K562 (cell line): Measurements from ENCODE around the gene CDKN1B. TPM values are rescaled to one million over a fixed set of nuclear protein-coding genes. Genes with fewer than 3 reads are reported as not detected.

ENCODE experiments used
- ATAC-seq: fragments of 200-7000 bp; cut with Tn5 transposase; 3 replicates; pipeline ENCODE4 v1.9.1; 2020; ENCODE audit warnings: moderate library complexity
- BruUV-seq: library from RNA; stranded (reverse); fragments of 400-500 nt; replicated peaks from 2 replicates; lab custom pipeline; 2021; lab: Mats Ljungman, UMichigan
- CTCF ChIA-PET: fragments of 300-600 bp; formaldehyde crosslinking; extraction: SDS; loops from one replicate; lab custom pipeline; 2021; ENCODE audit warnings: low intra/inter-chr PET ratio; lab: Yijun Ruan, JAX
- POLR2A ChIA-PET: fragments of 300-600, 350-650 bp; sonication (Branson Sonifier 250); formaldehyde crosslinking; extraction: SDS; loops from one replicate; lab custom pipeline; 2021; ENCODE audit warnings: antibody characterized with exemption, inconsistent platforms; lab: Yijun Ruan, JAX
- DNase-seq, 4 experiments: peaks; one replicate each; pipeline versions ENCODE4 v3.0.0 to v3.0.0-alpha.2; 2011 to 2018; ENCODE audit warnings: low spot score in 3 of 4, mixed read lengths in 3 of 4; ENCODE audit errors: extremely low read depth in 1 of 4
- FAIRE-seq: peaks from 2 replicates; lab custom pipeline; 2011; peaks lifted over from hg19 to GRCh38; lab: Jason Lieb, UNC
- H2AFZ ChIP-seq: 2 replicates; pipeline ENCODE4 v1.6.0; 2011; ENCODE audit warnings: low read depth, low read length, control low read depth, inconsistent platforms
- H3K27ac ChIP-seq: fragments of 200-600 bp; 3 replicates; pipeline ENCODE4 v1.8.0; 2011; ENCODE audit warnings: low read depth, mild to moderate bottlenecking, control low read depth, inconsistent platforms, low read length, moderate library complexity, mixed read lengths; ENCODE audit errors: extremely low read depth
- H3K27me3 ChIP-seq, 2 experiments: fragments of 300-600 bp in 1 of 2; 2 replicates in 1 of 2; 3 replicates in 1 of 2; pipeline versions ENCODE4 v1.6.0 to v1.8.0; 2011; ENCODE audit warnings: inconsistent platforms in 2 of 2, low read length in 2 of 2, mild to moderate bottlenecking in 1 of 2, mixed read lengths in 1 of 2, moderate library complexity in 1 of 2; ENCODE audit not compliant: control insufficient read depth in 2 of 2, insufficient read depth in 2 of 2
- H3K36me3 ChIP-seq: fragments of 300-600 bp; 3 replicates; pipeline ENCODE4 v1.8.0; 2011; ENCODE audit warnings: mild to moderate bottlenecking, low read length, inconsistent platforms; ENCODE audit not compliant: control insufficient read depth, insufficient read depth
- H3K4me1 ChIP-seq, 2 experiments: fragments of 200-600 bp in 1 of 2; replicated peaks in 1 of 2; 2 replicates in 1 of 2; 3 replicates in 1 of 2; pipeline versions ENCODE4 v1.5.1 to v1.8.0; 2011; ENCODE audit warnings: inconsistent platforms in 2 of 2, low read length in 2 of 2, mild to moderate bottlenecking in 1 of 2, mixed read lengths in 1 of 2, moderate library complexity in 1 of 2; ENCODE audit not compliant: control insufficient read depth in 2 of 2, insufficient read depth in 2 of 2
- H3K4me2 ChIP-seq: 2 replicates; pipeline ENCODE4 v1.6.1; 2011; ENCODE audit warnings: low read length, control low read depth, inconsistent platforms, mixed read lengths; ENCODE audit not compliant: insufficient read depth
- H3K4me3 ChIP-seq: fragments of 200-600 bp; sonication (generic), shearing (Covaris generic); 2 replicates; pipeline ENCODE4 v1.5.1; 2016; ENCODE audit warnings: control low read depth, inconsistent platforms
- H3K79me2 ChIP-seq: fragments of 200-600 bp; 3 replicates; pipeline ENCODE4 v1.8.0; 2011; ENCODE audit warnings: low read length, inconsistent platforms; ENCODE audit not compliant: control insufficient read depth, insufficient read depth
- H3K9ac ChIP-seq, 2 experiments: 2 replicates each; pipeline versions ENCODE4 v1.6.0 to v1.6.1; 2011; ENCODE audit warnings: low read depth in 2 of 2, low read length in 2 of 2, control low read depth in 1 of 2, inconsistent platforms in 1 of 2, mild to moderate bottlenecking in 1 of 2, mixed read lengths in 1 of 2; ENCODE audit not compliant: insufficient read depth in 1 of 2
- H3K9me1 ChIP-seq: one replicate; pipeline ENCODE4 v1.6.0; 2011; ENCODE audit warnings: inconsistent platforms, mild to moderate bottlenecking, low read length, moderate library complexity; ENCODE audit not compliant: control insufficient read depth, insufficient read depth
- H3K9me3 ChIP-seq: replicated peaks from 2 replicates; pipeline ENCODE4 v1.5.1; 2011; ENCODE audit warnings: low read depth, low read length, inconsistent platforms; ENCODE audit not compliant: control insufficient read depth, insufficient read depth
- H4K20me1 ChIP-seq: replicated peaks from 2 replicates; pipeline ENCODE4 v1.6.1; 2011; ENCODE audit warnings: low read length, inconsistent platforms, mixed read lengths; ENCODE audit not compliant: control insufficient read depth, insufficient read depth
- TCF7L2 ChIP-seq: fragments of 150-350 bp; IDR thresholded peaks from 2 replicates; pipeline ENCODE4 v1.6.1; 2016; ENCODE audit warnings: low read depth, mild to moderate bottlenecking, low read length, moderate library complexity
- ZFP1 ChIP-seq: fragments of 450-650 bp; formaldehyde crosslinking; IDR thresholded peaks from 2 replicates; pipeline ENCODE4 v1.4.0; 2020; ENCODE audit warnings: mild to moderate bottlenecking, mixed read lengths
- WGBS: fragments of 100-300 bp; shearing (Covaris generic); methylation state at CpG from one replicate; pipeline ENCODE4 v1.1.6; 2016; ENCODE audit warnings: low coverage, mixed read lengths; ENCODE audit not compliant: insufficient coverage; ENCODE audit errors: missing lambda C conversion rate; 5-methylcytosine and 5-hydroxymethylcytosine counted together
- in situ Hi-C: fragments of 300-500 bp; cut with MboI; formaldehyde crosslinking; loops from 4 replicates; pipeline ENCODE4 v1.15.0; 2018; ENCODE audit warnings: inconsistent platforms, mixed read lengths
- intact Hi-C: fragments of 100-400 bp; cut with micrococcal nuclease; formaldehyde crosslinking; loops from 2 replicates; pipeline ENCODE4 v1.14.2; 2022
- polyA plus RNA-seq, 8 experiments: library from polyadenylated mRNA; depleted of rRNA in 4 of 8; stranded (reverse) in 5 of 8; unstranded in 3 of 8; fragments of >200 nt; fragmentation: Nextera tagmentation in 2 of 8; fragmentation: Illumina TruSeq in 1 of 8; extraction: Ambion mirVana in 2 of 8; extraction: Trizol in 1 of 8; gene quantifications; 2 replicates each; pipeline versions ENCODE4 v1.2.1 to v1.2.3, GENCODE V29; 2011 to 2014; ENCODE audit warnings: inconsistent platforms in 1 of 8, missing spikeins in 1 of 8
- total RNA-seq, 7 experiments: library from RNA; depleted of rRNA in 6 of 7; stranded (reverse); fragments of >200 nt in 6 of 7; fragmentation: Illumina TruSeq in 2 of 7; extraction: Trizol in 2 of 7; gene quantifications; 2 replicates each; pipeline versions ENCODE4 v1.2.1 to v1.2.3, GENCODE V29; 2011 to 2021; ENCODE audit warnings: low replicate concordance in 1 of 7
- TF ChIP-seq, protein P1 (sequence below), 2 experiments: fragments of 450-650 bp; IDR thresholded peaks; 2 replicates each; pipeline ENCODE4 v1.6.1; 2016
- TF ChIP-seq, protein P2 (sequence below): fragments of 250-450 bp; sonication (Bioruptor Pico); IDR thresholded peaks from 2 replicates; pipeline ENCODE4 v1.4.0; 2020; ENCODE audit warnings: borderline replicate concordance

CDKN1B gene
- total and polyA plus RNA-seq, 9 of the 15 experiments (the other 6 are each of a cell fraction or from before 2014, with no cell fraction given): 2.6 to 35.2 (median 15.5) TPM

DNA sequence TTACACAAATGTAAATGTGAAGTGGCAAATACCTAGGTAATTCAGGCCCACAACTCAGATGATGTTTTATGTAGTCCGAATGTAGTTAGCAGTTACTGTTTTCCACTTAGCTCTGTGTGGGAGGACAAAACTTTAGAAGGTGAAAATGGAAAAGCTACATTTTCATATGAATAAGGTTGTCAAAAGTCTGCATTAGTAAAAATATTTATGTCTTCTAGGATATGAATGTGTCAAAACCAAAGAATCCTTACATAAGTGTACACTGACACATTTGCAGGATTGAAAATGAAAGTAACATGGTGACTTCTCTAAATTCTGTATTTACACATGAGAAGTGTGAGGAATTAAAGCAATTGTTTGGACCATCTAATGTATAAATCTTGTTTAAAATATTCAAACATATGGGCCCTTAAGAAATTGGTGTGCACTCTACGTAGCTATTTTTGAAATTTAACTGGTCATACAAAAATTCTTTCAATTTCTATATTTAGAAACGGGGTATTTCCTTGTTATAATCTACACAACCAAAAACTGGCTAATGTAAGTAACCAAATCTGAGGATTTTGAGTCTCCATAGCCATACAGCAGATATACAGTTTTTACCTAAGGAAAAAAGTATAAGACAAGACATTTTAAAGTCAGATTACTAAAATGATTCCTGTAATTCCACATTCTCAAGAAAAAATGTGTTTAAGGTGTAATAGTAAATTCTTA, 5.4 kb downstream of the CDKN1B start:
- ChIA-PET POLR2A (interaction anchor here (0.7 to 1.7 kb wide), 3 partner anchors 32 to 366 kb away, joined by 3 to 4 read pairs (median 4); partner anchors contain the start of gene BORCS5), CTCF (no interaction called here)
- Histone ChIP-seq H2AFZ (no peak overlapping the region), H4K20me1 (no peaks in the 10 kb centered on the region), H3K79me2 (peaks cover 88% of the 10 kb centered on the region), H3K9ac (peak overlapping the region in 1 of 2 experiments; percentile 94; a peak in 2 of 4 replicates), H3K27me3 (no peaks in the 10 kb centered on the region), H3K36me3 (peaks cover 36% of the 10 kb centered on the region), H3K27ac (peak overlapping the region; percentile 97), H3K9me1 (no peaks in the 10 kb centered on the region), H3K4me3 (peak overlapping the region; percentile 57; the same call in 1 of the 2 replicates)
- peak; percentile 69 for FAIRE-seq
- no TSS peak for BruUV-seq
- DNase-seq: no peak
- ATAC-seq: no peak
- in situ Hi-C loops: loop anchor here (25.0 kb wide), 1 partner anchor 1160 kb away; no protein-coding TSS in a partner anchor
- intact Hi-C loops: no loop called here
- WGBS: 3% methylated on average over 3 of the region's 3 CpGs
- TF ChIP-seq ZFP1 (no peak), TCF7L2 (no peak)
- TF ChIP-seq, protein P1, sequence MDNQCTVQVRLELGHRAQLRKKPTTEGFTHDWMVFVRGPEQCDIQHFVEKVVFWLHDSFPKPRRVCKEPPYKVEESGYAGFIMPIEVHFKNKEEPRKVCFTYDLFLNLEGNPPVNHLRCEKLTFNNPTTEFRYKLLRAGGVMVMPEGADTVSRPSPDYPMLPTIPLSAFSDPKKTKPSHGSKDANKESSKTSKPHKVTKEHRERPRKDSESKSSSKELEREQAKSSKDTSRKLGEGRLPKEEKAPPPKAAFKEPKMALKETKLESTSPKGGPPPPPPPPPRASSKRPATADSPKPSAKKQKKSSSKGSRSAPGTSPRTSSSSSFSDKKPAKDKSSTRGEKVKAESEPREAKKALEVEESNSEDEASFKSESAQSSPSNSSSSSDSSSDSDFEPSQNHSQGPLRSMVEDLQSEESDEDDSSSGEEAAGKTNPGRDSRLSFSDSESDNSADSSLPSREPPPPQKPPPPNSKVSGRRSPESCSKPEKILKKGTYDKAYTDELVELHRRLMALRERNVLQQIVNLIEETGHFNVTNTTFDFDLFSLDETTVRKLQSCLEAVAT (IDR thresholded peaks at IDR 0.05): peak in 1 of 2 experiments; percentile 59; a peak in 3 of 4 replicates
- TF ChIP-seq, protein P2, sequence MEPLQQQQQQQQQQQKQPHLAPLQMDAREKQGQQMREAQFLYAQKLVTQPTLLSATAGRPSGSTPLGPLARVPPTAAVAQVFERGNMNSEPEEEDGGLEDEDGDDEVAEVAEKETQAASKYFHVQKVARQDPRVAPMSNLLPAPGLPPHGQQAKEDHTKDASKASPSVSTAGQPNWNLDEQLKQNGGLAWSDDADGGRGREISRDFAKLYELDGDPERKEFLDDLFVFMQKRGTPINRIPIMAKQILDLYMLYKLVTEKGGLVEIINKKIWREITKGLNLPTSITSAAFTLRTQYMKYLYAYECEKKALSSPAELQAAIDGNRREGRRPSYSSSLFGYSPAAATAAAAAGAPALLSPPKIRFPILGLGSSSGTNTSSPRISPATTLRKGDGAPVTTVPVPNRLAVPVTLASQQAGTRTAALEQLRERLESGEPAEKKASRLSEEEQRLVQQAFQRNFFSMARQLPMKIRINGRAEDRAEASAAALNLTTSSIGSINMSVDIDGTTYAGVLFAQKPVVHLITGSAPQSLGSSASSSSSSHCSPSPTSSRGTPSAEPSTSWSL (CRISPR knock-in tag): no peak
- TF ChIP-seq, all 486 proteins: peak for 1
- Histone ChIP-seq H3K4me2 (peak overlapping the region; percentile 69), H3K9me3 (no peaks in the 10 kb centered on the region), H3K4me1 (peaks cover 8 to 18% of the 10 kb centered on the region in 2 experiments; a peak in 2 of 5 replicates)
